Mucosa of descending colon (tissue), 3 donors: ENCODE data around the gene NIBAN1. TPM values are rescaled to one million over a fixed set of nuclear protein-coding genes. Genes with fewer than 3 reads are reported as not detected.

Source experiments
- ATAC-seq: fragments of 200-7000 bp; cut with Tn5 transposase; one replicate; pipeline ENCODE4 v1.9.1; 2020; ENCODE audit warnings: mild to moderate bottlenecking, moderate library complexity
- DNase-seq, 3 donors: peaks; one replicate each; pipeline ENCODE4 v3.0.0-alpha.2; 2020
- H3K36me3 ChIP-seq: fragments of 200-600 bp; one replicate; pipeline ENCODE4 v1.8.0; 2021; ENCODE audit warnings: low read depth, mild to moderate bottlenecking
- H3K4me1 ChIP-seq: fragments of 200-600 bp; one replicate; pipeline ENCODE4 v1.8.0; 2021; ENCODE audit warnings: low read depth, mild to moderate bottlenecking
- H3K4me3 ChIP-seq: fragments of 200-600 bp; one replicate; pipeline ENCODE4 v1.8.0; 2021; ENCODE audit warnings: mild to moderate bottlenecking
- H3K9me3 ChIP-seq: fragments of 200-600 bp; one replicate; pipeline ENCODE4 v1.8.0; 2021; ENCODE audit warnings: mild to moderate bottlenecking
- intact Hi-C, 2 donors: fragments of 100-400 bp; cut with DNase I in 1 of 2; cut with micrococcal nuclease in 1 of 2; formaldehyde crosslinking; loops; one replicate each; pipeline versions ENCODE4 v1.11.0 to v1.11.1; 2022; cut with DNase I, micrococcal nuclease
- total RNA-seq, 3 donors: library from RNA; stranded (reverse); fragmentation: NEBNext Ultra II Directional in 2 of 3; extraction: Animal tissue kit (Norgen Biotek cat#: 25700) in 2 of 3; gene quantifications; one replicate each; pipeline versions ENCODE4 v1.2.1 to v1.2.4, GENCODE V29; 2021 to 2023
- TF ChIP-seq, protein P1 (sequence below): fragments of 200-600 bp; IDR thresholded peaks from one replicate; pipeline ENCODE4 v1.8.0; 2022; ENCODE audit warnings: antibody characterized with exemption, mild to moderate bottlenecking
- donor health status: DM: no; HTN: no; CAD: no; lungs with moderate emphysema.
- donor health status: DM: no; HTN: no; CAD: no.
- donor health status: DM: no; HTN: yes; CAD: no.

The NIBAN1 gene
- total RNA-seq, 3 donors from 2014 or later = 6.5 to 209 (median 17.2) TPM

DNA sequence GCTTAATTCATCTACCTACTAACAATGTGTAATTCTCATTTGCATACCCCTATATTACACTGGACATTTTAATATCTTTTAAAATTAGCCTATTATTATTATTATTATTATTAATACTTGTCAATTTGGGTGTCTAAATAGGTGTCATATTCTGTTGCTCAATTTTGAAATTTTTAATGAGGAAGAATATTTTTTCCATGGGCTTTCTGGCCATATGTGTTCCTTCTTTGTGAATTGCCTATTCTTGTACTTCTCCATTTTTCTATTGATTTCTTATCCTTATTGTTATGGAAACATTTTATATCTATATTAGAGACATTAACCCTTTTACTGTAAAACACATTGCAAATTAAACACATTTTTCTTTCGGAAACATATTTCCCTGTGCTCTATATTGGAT lies 6.4 kb upstream of the NIBAN1 start:
- no peaks in the 10 kb centered on the region for H3K9me3 ChIP-seq
- TF ChIP-seq, protein P1, sequence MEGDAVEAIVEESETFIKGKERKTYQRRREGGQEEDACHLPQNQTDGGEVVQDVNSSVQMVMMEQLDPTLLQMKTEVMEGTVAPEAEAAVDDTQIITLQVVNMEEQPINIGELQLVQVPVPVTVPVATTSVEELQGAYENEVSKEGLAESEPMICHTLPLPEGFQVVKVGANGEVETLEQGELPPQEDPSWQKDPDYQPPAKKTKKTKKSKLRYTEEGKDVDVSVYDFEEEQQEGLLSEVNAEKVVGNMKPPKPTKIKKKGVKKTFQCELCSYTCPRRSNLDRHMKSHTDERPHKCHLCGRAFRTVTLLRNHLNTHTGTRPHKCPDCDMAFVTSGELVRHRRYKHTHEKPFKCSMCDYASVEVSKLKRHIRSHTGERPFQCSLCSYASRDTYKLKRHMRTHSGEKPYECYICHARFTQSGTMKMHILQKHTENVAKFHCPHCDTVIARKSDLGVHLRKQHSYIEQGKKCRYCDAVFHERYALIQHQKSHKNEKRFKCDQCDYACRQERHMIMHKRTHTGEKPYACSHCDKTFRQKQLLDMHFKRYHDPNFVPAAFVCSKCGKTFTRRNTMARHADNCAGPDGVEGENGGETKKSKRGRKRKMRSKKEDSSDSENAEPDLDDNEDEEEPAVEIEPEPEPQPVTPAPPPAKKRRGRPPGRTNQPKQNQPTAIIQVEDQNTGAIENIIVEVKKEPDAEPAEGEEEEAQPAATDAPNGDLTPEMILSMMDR = no peak
- H3K4me3 ChIP-seq = no peak overlapping the region
- ATAC-seq = no peak
- no peaks in the 10 kb centered on the region for H3K4me1 ChIP-seq
- intact Hi-C loops = loop anchor here in 1 of 2 donors (5.0 kb wide), 1 partner anchor 173 kb away; no protein-coding TSS in a partner anchor
- H3K36me3 ChIP-seq = no peaks in the 10 kb centered on the region
- no peak for DNase-seq

DNA sequence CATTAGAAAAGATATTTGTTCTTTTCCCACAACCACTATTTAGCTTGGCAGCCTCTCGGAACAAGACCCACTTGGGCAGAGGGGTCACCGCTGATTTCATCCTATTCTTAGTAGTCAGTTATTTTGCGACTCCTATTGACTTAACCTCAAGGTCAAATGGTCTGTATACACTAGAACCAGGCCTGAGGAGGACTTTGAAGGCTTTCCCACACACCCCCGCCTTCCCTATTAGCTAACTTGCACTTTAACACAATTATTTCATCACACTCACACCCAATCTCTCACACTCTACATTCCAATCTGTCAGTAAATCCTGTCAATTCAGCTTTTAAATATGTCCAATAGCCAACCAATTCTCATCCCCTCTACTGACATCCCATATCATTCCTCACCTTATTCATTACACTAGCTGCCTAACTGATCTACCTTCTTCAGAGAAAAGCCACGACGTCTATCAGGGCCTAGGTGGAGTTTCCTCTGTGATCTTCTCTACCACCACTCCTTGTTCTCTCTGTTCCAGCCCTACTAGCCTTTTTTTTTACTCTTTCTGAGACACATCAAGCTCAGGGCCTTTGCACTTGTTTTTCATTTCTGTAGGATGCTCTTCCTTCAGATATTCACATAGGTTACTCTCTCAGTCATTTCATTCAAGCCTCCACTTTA lies 1.0 kb upstream of the NIBAN1 start:
- Histone ChIP-seq H3K9me3 (no peaks in the 10 kb centered on the region), H3K4me1 (peaks cover 7% of the 10 kb centered on the region), H3K36me3 (no peaks in the 10 kb centered on the region), H3K4me3 (no peak overlapping the region)
- TF ChIP-seq, protein P1 = no peak
- DNase-seq (no peak), ATAC-seq (no peak)
- intact Hi-C loops = loop anchor here in 1 of 2 donors (10.0 kb wide), 1 partner anchor 91 kb away; no protein-coding TSS in a partner anchor

DNA sequence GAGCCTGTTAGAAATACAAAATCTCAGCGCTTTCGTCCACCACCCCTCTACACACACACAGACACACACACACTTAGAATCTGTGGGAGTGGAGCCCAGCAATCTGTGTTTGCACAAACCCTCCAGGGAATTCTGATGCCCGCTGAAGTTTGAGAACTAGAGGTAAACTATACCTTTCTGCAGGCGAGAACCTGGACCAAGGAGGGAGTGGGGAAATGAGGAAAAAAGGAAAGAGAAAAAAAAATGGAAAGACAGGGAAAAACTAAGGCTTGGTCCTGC lies 468 bp upstream of the NIBAN1 start:
- TF ChIP-seq, protein P1 = no peak
- H3K36me3 ChIP-seq = no peaks in the 10 kb centered on the region
- intact Hi-C loops = loop anchor here in 1 of 2 donors (10.0 kb wide), 1 partner anchor 90 kb away; no protein-coding TSS in a partner anchor
- peaks cover 7% of the 10 kb centered on the region for H3K4me1 ChIP-seq
- no peak overlapping the region for H3K4me3 ChIP-seq
- no peak for DNase-seq
- no peaks in the 10 kb centered on the region for H3K9me3 ChIP-seq
- no peak for ATAC-seq

DNA sequence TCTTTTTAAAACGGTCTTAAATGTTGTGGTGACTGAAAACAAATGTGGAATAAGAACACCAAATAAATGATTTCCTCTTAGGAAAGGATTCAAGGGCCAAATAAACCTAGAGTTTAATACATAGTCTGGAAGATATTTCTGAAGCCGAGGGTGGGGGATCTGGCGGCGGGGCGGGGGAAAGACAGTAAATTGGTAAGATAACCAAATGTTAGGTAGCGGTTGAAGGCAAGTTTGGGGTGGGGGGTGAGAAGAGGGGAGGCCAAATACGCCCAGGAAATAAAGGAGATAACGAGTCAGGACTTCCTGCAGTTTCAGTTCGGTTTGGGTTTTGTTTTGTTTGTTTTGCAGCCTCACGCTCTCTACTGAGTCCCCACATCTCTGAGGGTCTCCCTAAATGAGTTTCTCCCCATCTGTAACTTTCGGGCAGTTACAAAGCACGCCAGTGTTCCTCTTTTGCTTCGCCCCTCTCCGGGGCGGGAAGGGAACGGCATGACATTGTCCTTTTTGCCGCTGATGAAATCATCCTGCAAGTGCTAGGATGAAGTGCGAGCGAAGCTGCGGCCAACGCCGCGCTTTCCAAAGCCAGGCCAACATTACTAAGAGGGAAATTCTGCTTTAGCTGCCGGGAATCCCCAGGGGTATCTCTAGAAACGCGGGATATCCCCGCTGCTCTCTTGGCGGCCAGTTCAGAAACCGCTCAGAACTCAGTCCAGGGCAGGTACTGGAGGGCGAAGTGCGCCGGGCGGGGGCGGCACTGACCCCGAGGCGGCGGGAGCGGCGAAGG lies 844 bp downstream of the NIBAN1 start:
- DNase-seq (peak in 2 of 3 donors; percentile 29 to 64), ATAC-seq (peak; percentile 55)
- intact Hi-C loops = loop anchor here in 1 of 2 donors (10.0 kb wide), 1 partner anchor 89 kb away; no protein-coding TSS in a partner anchor
- Histone ChIP-seq H3K36me3 (no peaks in the 10 kb centered on the region), H3K9me3 (no peaks in the 10 kb centered on the region), H3K4me1 (peaks cover 7% of the 10 kb centered on the region), H3K4me3 (peak overlapping the region; percentile 40)
- TF ChIP-seq, protein P1 = no peak

DNA sequence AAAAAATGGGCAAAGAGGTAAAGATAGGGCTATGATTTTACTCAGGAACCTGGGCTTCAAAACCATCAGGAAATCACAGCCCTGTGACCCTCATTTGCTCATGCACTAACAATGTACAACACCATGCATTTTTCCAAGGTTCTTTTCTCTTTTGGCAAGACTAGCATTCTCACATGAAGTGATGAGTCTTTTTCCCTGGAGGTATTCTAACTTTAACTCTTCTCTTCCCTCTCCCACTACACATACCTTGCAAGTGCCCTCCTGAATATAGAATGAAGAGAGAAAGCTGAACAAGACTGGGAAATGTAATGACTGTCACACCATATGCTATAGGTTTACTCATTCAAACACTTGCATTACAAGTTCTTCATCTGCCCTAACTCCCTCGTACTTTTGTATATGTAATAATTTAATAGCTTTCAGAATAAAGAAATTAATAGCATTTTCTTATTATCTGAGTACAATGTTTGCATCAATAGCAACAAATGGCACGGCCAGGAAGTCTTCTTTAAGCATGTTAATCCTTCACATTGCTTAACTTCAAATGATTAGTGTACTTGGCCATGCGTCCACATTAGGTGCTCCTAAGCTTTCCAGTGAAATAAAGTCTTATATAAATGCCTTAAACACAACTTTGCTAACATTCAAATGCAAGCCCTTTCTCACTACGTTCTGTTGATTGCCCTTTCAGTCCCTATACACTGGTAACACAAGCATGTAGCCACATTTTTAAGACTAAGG lies 1.8 kb downstream of the NIBAN1 start:
- Histone ChIP-seq H3K4me3 (no peak overlapping the region), H3K4me1 (peaks cover 7% of the 10 kb centered on the region), H3K36me3 (no peaks in the 10 kb centered on the region), H3K9me3 (no peaks in the 10 kb centered on the region)
- intact Hi-C loops = loop anchor here in 1 of 2 donors (10.0 kb wide), 1 partner anchor 88 kb away; no protein-coding TSS in a partner anchor
- TF ChIP-seq, protein P1 = no peak
- DNase-seq = no peak
- no peak for ATAC-seq
